Endometrium (tissue), 2 donors: ENCODE measurements around the gene ELF3.
"Not testable (repeated sequence)": the region's sequence is repeated elsewhere in the genome, so short reads cannot be mapped to it uniquely, and the experiment has no call there.

ENCODE experiments used
- FAIRE-seq: peaks from 2 replicates; lab custom pipeline; 2012; peaks lifted over from hg19 to GRCh38; lab: Jason Lieb, UNC
- donor health status: control.
- donor health status: control.

ELF3 gene

GRCh38 chr1:202010180-202011015, at the start of gene ELF3:
ELF3 (plus strand) TSS chr1:202010587; CDS start chr1:202011137, 550 bp downstream.
- FAIRE-seq, result no peak

GRCh38 chr1:201962382-201962781, 48.0 kb upstream of the ELF3 start:
- not testable (repeated sequence) for FAIRE-seq

- no peak for FAIRE-seq
These were observed 46.1 kb upstream of the ELF3 start for GRCh38 chr1:201964261-201964660.

- FAIRE-seq, result no peak
These were observed 44.2 kb upstream of the ELF3 start for GRCh38 chr1:201966171-201966570.

GRCh38 chr1:201968202-201968925, 42.0 kb upstream of the ELF3 start:
- no peak for FAIRE-seq

- FAIRE-seq, result no peak
These were observed 39.8 kb upstream of the ELF3 start for GRCh38 chr1:201970334-201971159.

GRCh38 chr1:201982082-201982622, 28.2 kb upstream of the ELF3 start:
- FAIRE-seq, result no peak

GRCh38 chr1:201982623-201983379, 27.6 kb upstream of the ELF3 start, which contains the start of gene RNPEP:
RNPEP (plus strand) TSS chr1:201982648; CDS start chr1:201982667, 19 bp downstream.
- FAIRE-seq, result peak; percentile 23

GRCh38 chr1:201983380-201983805, 27.0 kb upstream of the ELF3 start:
- no peak for FAIRE-seq

- FAIRE-seq, result no peak
These were observed 25.9 kb upstream of the ELF3 start for GRCh38 chr1:201984446-201984845.

GRCh38 chr1:201985355-201985754, 25.0 kb upstream of the ELF3 start:
- no peak for FAIRE-seq

GRCh38 chr1:201988601-201989000, 21.8 kb upstream of the ELF3 start:
- no peak for FAIRE-seq

- FAIRE-seq, result no peak
These were observed 20.8 kb upstream of the ELF3 start for GRCh38 chr1:201989354-201990128.

- FAIRE-seq, result no peak
These were observed 20.0 kb upstream of the ELF3 start for GRCh38 chr1:201990427-201990826.

- no peak for FAIRE-seq
These were observed 10.7 kb upstream of the ELF3 start for GRCh38 chr1:201999625-202000238.

- FAIRE-seq, result no peak
These were observed 7.9 kb upstream of the ELF3 start for GRCh38 chr1:202002507-202002906.

GRCh38 chr1:202004711-202005110, 5.7 kb upstream of the ELF3 start:
- FAIRE-seq, result no peak

GRCh38 chr1:202005958-202006357, 4.4 kb upstream of the ELF3 start:
- FAIRE-seq, result no peak

GRCh38 chr1:202007304-202007703, 3.1 kb upstream of the ELF3 start:
- no peak for FAIRE-seq
